Keratinocyte (primary cell): ENCODE data around the gene IFNAR1. TPM values are rescaled to one million over a fixed set of nuclear protein-coding genes. Genes with fewer than 3 reads are reported as not detected.

ENCODE experiments used
- DNase-seq: peaks from one replicate; pipeline ENCODE4 v3.0.0-alpha.2; 2011; ENCODE audit warnings: low read depth, missing footprints, low spot score
- FAIRE-seq: peaks from 2 replicates; lab custom pipeline; 2011; peaks lifted over from hg19 to GRCh38; lab: Jason Lieb, UNC
- H2AFZ ChIP-seq: 2 replicates; pipeline ENCODE4 v1.6.0; 2012; ENCODE audit warnings: low read length, control low read depth, inconsistent platforms; ENCODE audit not compliant: control insufficient read depth
- H3K27ac ChIP-seq: 2 replicates; pipeline ENCODE4 v1.5.1; 2011; ENCODE audit warnings: low read length; ENCODE audit not compliant: control insufficient read depth, insufficient read depth
- H3K27me3 ChIP-seq: 3 replicates; pipeline ENCODE4 v1.6.0; 2011; ENCODE audit warnings: low read length; ENCODE audit not compliant: control insufficient read depth, insufficient read depth; ENCODE audit errors: extremely low read depth
- H3K36me3 ChIP-seq, 2 experiments: 2 replicates in 1 of 2; 3 replicates in 1 of 2; pipeline ENCODE4 v1.5.1; 2011; ENCODE audit warnings: low read length in 2 of 2, mild to moderate bottlenecking in 1 of 2; ENCODE audit not compliant: control insufficient read depth in 2 of 2, insufficient read depth in 2 of 2; ENCODE audit errors: extremely low read depth in 1 of 2
- H3K4me1 ChIP-seq: 3 replicates; pipeline ENCODE4 v1.5.1; 2011; ENCODE audit warnings: low read length; ENCODE audit not compliant: control insufficient read depth, insufficient read depth; ENCODE audit errors: extremely low read depth
- H3K4me2 ChIP-seq: 3 replicates; pipeline ENCODE4 v1.6.0; 2011; ENCODE audit warnings: low read depth, low read length; ENCODE audit not compliant: control insufficient read depth, insufficient read depth; ENCODE audit errors: extremely low read depth
- H3K4me3 ChIP-seq, 3 experiments: fragments of 200-600 bp in 1 of 3; sonication (generic) in 1 of 3; 2 replicates in 2 of 3; 3 replicates in 1 of 3; pipeline ENCODE4 v1.5.1; 2011 to 2016; ENCODE audit warnings: low read length in 3 of 3, mild to moderate bottlenecking in 3 of 3, control low read depth in 2 of 3, inconsistent platforms in 1 of 3, low read depth in 1 of 3, mixed read lengths in 1 of 3, mixed run types in 1 of 3, moderate library complexity in 1 of 3; ENCODE audit not compliant: control insufficient read depth in 2 of 3, insufficient read depth in 2 of 3; ENCODE audit errors: extremely low read depth in 1 of 3
- H3K79me2 ChIP-seq: 2 replicates; pipeline ENCODE4 v1.6.0; 2012; ENCODE audit warnings: low read length; ENCODE audit not compliant: control insufficient read depth, insufficient read depth
- H3K9ac ChIP-seq: 3 replicates; pipeline ENCODE4 v1.6.0; 2011; ENCODE audit warnings: low read length; ENCODE audit not compliant: control insufficient read depth, insufficient read depth; ENCODE audit errors: extremely low read depth
- H3K9me1 ChIP-seq: 3 replicates; pipeline ENCODE4 v1.6.0; 2011; ENCODE audit warnings: low read length; ENCODE audit not compliant: control insufficient read depth, insufficient read depth; ENCODE audit errors: extremely low read depth
- H3K9me3 ChIP-seq: 2 replicates; pipeline ENCODE4 v1.5.1; 2012; ENCODE audit warnings: low read depth, low read length; ENCODE audit not compliant: control insufficient read depth
- H4K20me1 ChIP-seq: 3 replicates; pipeline ENCODE4 v1.6.0; 2011; ENCODE audit warnings: low read length; ENCODE audit not compliant: control insufficient read depth, insufficient read depth; ENCODE audit errors: extremely low read depth
- CTCF ChIP-seq, 3 experiments: IDR thresholded peaks in 1 of 3; conservative IDR thresholded peaks in 1 of 3; optimal IDR thresholded peaks in 1 of 3; 2 replicates in 2 of 3; 3 replicates in 1 of 3; pipeline versions ENCODE3 to v1.5.1; 2011; ENCODE audit warnings: low read length in 3 of 3, mild to moderate bottlenecking in 3 of 3, moderate library complexity in 2 of 3, control low read depth in 1 of 3, inconsistent platforms in 1 of 3; ENCODE audit not compliant: insufficient read depth in 2 of 3; ENCODE audit errors: extremely low read depth in 1 of 3
- EZH2 ChIP-seq: IDR thresholded peaks from one replicate; pipeline ENCODE4 v1.6.1; 2012; ENCODE audit warnings: inconsistent platforms, mild to moderate bottlenecking, low read length, moderate library complexity
- dilution Hi-C: fragments of 300-500 bp; cut with MboI; formaldehyde crosslinking; loops from one replicate; pipeline ENCODE4 v1.7.0; 2020; ENCODE audit warnings: low sequenced_read_pairs; ENCODE audit not compliant: extremely low pct_ligation_motif_present
- polyA plus RNA-seq, 5 experiments: library from polyadenylated mRNA; depleted of rRNA in 3 of 5; stranded (reverse) in 3 of 5; stranded (forward) in 1 of 5; unstranded in 1 of 5; fragments of >200 nt; gene quantifications; 1 replicate in 1 of 5; 2 replicates in 3 of 5; 3 replicates in 1 of 5; pipeline versions ENCODE4 v1.2.1 to v1.2.3, GENCODE V29; 2011 to 2012; ENCODE audit warnings: missing spikeins in 2 of 5, low read depth in 1 of 5, low replicate concordance in 1 of 5

Gene IFNAR1
- polyA plus RNA-seq, 1 donor (not counting 4 experiments of a cell fraction or from before 2014, with no cell fraction given), result 12.6 TPM

DNA sequence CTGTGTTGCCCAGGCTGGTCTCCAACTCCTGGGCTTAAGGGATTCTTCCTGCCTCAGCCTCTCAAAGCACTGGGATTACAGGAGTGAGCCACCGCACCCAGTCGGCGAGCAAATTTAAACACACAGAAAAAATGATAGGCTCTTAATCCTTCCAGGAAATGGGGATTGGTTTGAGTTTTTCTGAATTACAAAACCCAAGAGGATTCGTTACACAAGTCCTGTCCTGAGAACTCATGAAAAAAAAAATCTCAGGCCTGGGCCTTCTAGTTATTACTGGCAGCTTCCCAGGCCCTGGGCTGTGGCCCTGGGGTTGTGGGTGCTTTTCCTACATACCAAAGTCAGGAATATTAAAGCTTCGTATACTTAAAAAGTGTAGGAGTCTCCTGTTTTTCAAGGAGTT is 72.2 kb downstream of the IFNAR1 start:
- no peaks in the 10 kb centered on the region for H3K9me1 ChIP-seq
- H3K79me2 ChIP-seq, result no peaks in the 10 kb centered on the region
- H3K27me3 ChIP-seq, result no peaks in the 10 kb centered on the region
- H2AFZ ChIP-seq, result no peak overlapping the region
- H3K4me1 ChIP-seq, result peaks cover 8% of the 10 kb centered on the region
- H4K20me1 ChIP-seq, result no peaks in the 10 kb centered on the region
- DNase-seq, result no peak
- no peak for FAIRE-seq
- no peak overlapping the region for H3K9ac ChIP-seq
- TF ChIP-seq EZH2 (no peak), CTCF (optimal IDR thresholded peaks at IDR 0.05 in 1 of 3, IDR thresholded peaks at IDR 0.05 in 1 of 3, conservative IDR thresholded peaks at IDR 0.05 in 1 of 3; ENCODE audit: extremely low read depth in 1 of 3, insufficient read depth in 2 of 3, low read length in 3 of 3) (no peak)
- H3K27ac ChIP-seq, result no peak overlapping the region
- no peaks in the 10 kb centered on the region for H3K36me3 ChIP-seq
- dilution Hi-C loops, result no loop called here
- no peak overlapping the region for H3K4me3 ChIP-seq
- no peak overlapping the region for H3K4me2 ChIP-seq
- H3K9me3 ChIP-seq, result no peaks in the 10 kb centered on the region

DNA sequence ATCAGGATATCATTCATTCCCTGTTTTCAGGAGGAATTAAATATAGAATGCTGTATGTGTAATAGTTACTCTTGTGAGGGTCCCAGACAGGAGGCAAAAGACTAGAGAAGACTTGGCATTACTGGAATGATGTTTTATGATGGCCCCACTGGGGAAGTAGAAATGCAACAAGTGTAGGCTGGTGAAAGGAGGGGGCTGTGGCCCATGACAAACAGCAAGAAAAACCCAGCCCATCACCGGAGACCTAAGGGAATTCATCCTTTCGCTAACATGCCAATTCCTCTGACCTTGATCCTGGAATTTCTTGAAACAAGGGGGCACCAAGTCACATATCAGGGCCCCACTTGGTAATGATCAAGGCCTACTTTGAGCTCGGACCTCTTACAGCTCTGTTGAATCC is 72.9 kb downstream of the IFNAR1 start:
- no peak for FAIRE-seq
- dilution Hi-C loops, result no loop called here
- H3K4me2 ChIP-seq, result no peak overlapping the region

More for the DNA sequence above, 72.9 kb downstream of the IFNAR1 start:
- Histone ChIP-seq H3K9me3 (no peaks in the 10 kb centered on the region), H3K4me3 (no peak overlapping the region), H3K36me3 (no peaks in the 10 kb centered on the region), H3K27me3 (no peaks in the 10 kb centered on the region), H3K9ac (no peak overlapping the region), H4K20me1 (no peaks in the 10 kb centered on the region), H3K9me1 (no peaks in the 10 kb centered on the region), H2AFZ (no peak overlapping the region), H3K27ac (no peak overlapping the region), H3K79me2 (no peaks in the 10 kb centered on the region), H3K4me1 (peaks cover 11% of the 10 kb centered on the region)
- no peak for DNase-seq
- no peak for TF ChIP-seq EZH2
- TF ChIP-seq CTCF (optimal IDR thresholded peaks at IDR 0.05 in 1 of 3, IDR thresholded peaks at IDR 0.05 in 1 of 3, conservative IDR thresholded peaks at IDR 0.05 in 1 of 3; ENCODE audit: extremely low read depth in 1 of 3, insufficient read depth in 2 of 3, low read length in 3 of 3), result no peak
